HEK293T (cell line): ENCODE measurements around the gene ASS1.
"Not testable (repeated sequence)": the region's sequence is repeated elsewhere in the genome, so short reads cannot be mapped to it uniquely, and the experiment has no call there.

Experiments
- CTCF ChIA-PET: fragments of 350-600 bp; formaldehyde crosslinking; extraction: SDS; loops from one replicate; lab custom pipeline; 2021; ENCODE audit warnings: antibody characterized with exemption, inconsistent platforms; lab: Yijun Ruan, JAX
- POLR2A ChIA-PET: fragments of 350-600 bp; formaldehyde crosslinking; extraction: SDS; loops from one replicate; lab custom pipeline; 2020; ENCODE audit warnings: antibody characterized with exemption, inconsistent platforms; lab: Yijun Ruan, JAX
- DNase-seq: peaks from one replicate; pipeline ENCODE4 v3.0.0; 2012; ENCODE audit warnings: mixed read lengths; ENCODE audit errors: extremely low spot score
- ARNT ChIP-seq: fragments of 450-650 bp; IDR thresholded peaks from 2 replicates; pipeline ENCODE4 v1.6.1; 2017; ENCODE audit warnings: mild to moderate bottlenecking
- BHLHE40 ChIP-seq: fragments of 450-650 bp; IDR thresholded peaks from 2 replicates; pipeline ENCODE4 v1.6.1; 2016; ENCODE audit warnings: mild to moderate bottlenecking, moderate library complexity, borderline replicate concordance
- CTBP1 ChIP-seq: fragments of 450-650 bp; IDR thresholded peaks from 2 replicates; pipeline ENCODE4 v1.6.1; 2016; ENCODE audit warnings: borderline replicate concordance
- ELF4 ChIP-seq: fragments of 450-650 bp; IDR thresholded peaks from 2 replicates; pipeline ENCODE4 v1.6.1; 2017; ENCODE audit warnings: antibody characterized with exemption
- FOXA1 ChIP-seq: fragments of 450-650 bp; IDR thresholded peaks from 2 replicates; pipeline ENCODE4 v1.6.1; 2016; ENCODE audit warnings: mild to moderate bottlenecking
- FOXK2 ChIP-seq: fragments of 450-650 bp; IDR thresholded peaks from 2 replicates; pipeline ENCODE4 v1.6.1; 2016; ENCODE audit warnings: mild to moderate bottlenecking
- FOXM1 ChIP-seq: fragments of 450-650 bp; IDR thresholded peaks from 2 replicates; pipeline ENCODE4 v1.6.1; 2017; ENCODE audit warnings: mild to moderate bottlenecking, borderline replicate concordance
- HDGF ChIP-seq: fragments of 450-650 bp; IDR thresholded peaks from 2 replicates; pipeline ENCODE4 v1.6.1; 2017; ENCODE audit warnings: antibody characterized with exemption, borderline replicate concordance
- L3MBTL2 ChIP-seq: fragments of 450-650 bp; conservative IDR thresholded peaks from 2 replicates; pipeline ENCODE4 v1.6.1; 2016; ENCODE audit warnings: mild to moderate bottlenecking
- LEF1 ChIP-seq: fragments of 450-650 bp; IDR thresholded peaks from 2 replicates; pipeline ENCODE4 v1.6.1; 2017; ENCODE audit warnings: mild to moderate bottlenecking, borderline replicate concordance
- NFRKB ChIP-seq: fragments of 450-650 bp; IDR thresholded peaks from 2 replicates; pipeline ENCODE4 v1.6.1; 2016; ENCODE audit warnings: mild to moderate bottlenecking, moderate library complexity
- SP1 ChIP-seq: fragments of 450-650 bp; IDR thresholded peaks from 2 replicates; pipeline ENCODE4 v1.6.1; 2017
- SUZ12 ChIP-seq: fragments of 450-650 bp; IDR thresholded peaks from 2 replicates; pipeline ENCODE4 v1.6.1; 2016; ENCODE audit warnings: mild to moderate bottlenecking
- TARDBP ChIP-seq: fragments of 450-650 bp; IDR thresholded peaks from 2 replicates; pipeline ENCODE4 v1.6.1; 2016
- ZNF384 ChIP-seq: fragments of 450-650 bp; IDR thresholded peaks from 2 replicates; pipeline ENCODE4 v1.6.1; 2016
- TF ChIP-seq, protein P1 (sequence below): fragments of 450-650 bp; IDR thresholded peaks from 2 replicates; pipeline ENCODE4 v1.6.1; 2016

The ASS1 gene

DNA sequence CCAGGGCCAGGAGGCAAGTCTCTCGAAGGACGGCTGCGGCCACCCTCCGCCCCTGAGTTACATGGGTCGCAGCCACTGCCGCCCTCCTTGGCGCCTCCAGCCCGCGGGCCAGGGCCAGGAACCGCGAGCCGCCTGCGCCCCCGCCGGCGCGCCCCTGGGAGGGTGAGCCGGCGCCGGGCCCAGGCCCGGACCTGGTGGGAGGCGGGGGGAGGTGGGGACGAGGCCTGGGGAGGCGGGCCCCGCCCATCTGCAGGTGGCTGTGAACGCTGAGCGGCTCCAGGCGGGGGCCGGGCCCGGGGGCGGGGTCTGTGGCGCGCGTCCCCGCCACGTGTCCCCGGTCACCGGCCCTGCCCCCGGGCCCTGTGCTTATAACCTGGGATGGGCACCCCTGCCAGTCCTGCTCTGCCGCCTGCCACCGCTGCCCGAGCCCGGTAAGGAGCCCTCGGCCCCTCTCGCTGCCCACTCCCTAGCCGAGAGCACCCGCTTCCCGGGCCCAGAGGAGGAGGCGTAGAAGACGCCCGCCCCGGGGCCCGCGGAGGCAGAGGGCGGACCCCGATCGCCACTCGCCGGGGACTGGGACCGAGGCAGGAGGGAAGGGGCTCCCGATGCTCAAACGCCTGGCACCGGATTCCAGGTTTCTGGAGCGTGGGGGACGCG, at the start of gene ASS1:
Gene ASS1 (plus strand): TSS at position 397 of the 657 bp plus-strand sequence. CDS start 7,268 bp downstream, outside the sequence.
- DNase-seq: peak; percentile 70
- TF ChIP-seq, protein P1, sequence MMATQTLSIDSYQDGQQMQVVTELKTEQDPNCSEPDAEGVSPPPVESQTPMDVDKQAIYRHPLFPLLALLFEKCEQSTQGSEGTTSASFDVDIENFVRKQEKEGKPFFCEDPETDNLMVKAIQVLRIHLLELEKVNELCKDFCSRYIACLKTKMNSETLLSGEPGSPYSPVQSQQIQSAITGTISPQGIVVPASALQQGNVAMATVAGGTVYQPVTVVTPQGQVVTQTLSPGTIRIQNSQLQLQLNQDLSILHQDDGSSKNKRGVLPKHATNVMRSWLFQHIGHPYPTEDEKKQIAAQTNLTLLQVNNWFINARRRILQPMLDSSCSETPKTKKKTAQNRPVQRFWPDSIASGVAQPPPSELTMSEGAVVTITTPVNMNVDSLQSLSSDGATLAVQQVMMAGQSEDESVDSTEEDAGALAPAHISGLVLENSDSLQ: no peak
- TF ChIP-seq L3MBTL2: peak; percentile 62
- ChIA-PET POLR2A (no interaction called here), CTCF (interaction anchor here (1.2 kb wide), 1 partner anchor 13 kb away, joined by 3 read pairs; no protein-coding TSS in a partner anchor)

GRCh38 chr9:130395810-130396435, 48.8 kb upstream of the ASS1 start:
- CTCF ChIA-PET: no interaction called here
- no peak for DNase-seq
- POLR2A ChIA-PET: no interaction called here
- TF ChIP-seq, protein P1: no peak
- no peak for TF ChIP-seq L3MBTL2
- no peak for TF ChIP-seq FOXM1
- TF ChIP-seq ELF4: no peak
- no peak for TF ChIP-seq SP1
- no peak for TF ChIP-seq BHLHE40
- no peak for TF ChIP-seq ARNT
- no peak for TF ChIP-seq NFRKB

GRCh38 chr9:130396581-130396980, 48.2 kb upstream of the ASS1 start:
- POLR2A ChIA-PET: no interaction called here
- peak; percentile 35 for DNase-seq
- CTCF ChIA-PET: interaction anchor here (0.6 kb wide), 1 partner anchor 28 kb away, joined by 3 read pairs; no protein-coding TSS in a partner anchor
- TF ChIP-seq ZNF384 (no peak), TARDBP (no peak)
- TF ChIP-seq, protein P1: peak; percentile 78

GRCh38 chr9:130398487-130399240, 46.1 kb upstream of the ASS1 start:
- TF ChIP-seq SP1: no peak
- no peak for TF ChIP-seq FOXK2
- TF ChIP-seq ELF4: no peak
- no peak for TF ChIP-seq BHLHE40
- TF ChIP-seq TARDBP: no peak
- TF ChIP-seq NFRKB: no peak
- TF ChIP-seq SUZ12: no peak
- TF ChIP-seq ARNT: no peak
- TF ChIP-seq ZNF384: no peak
- no peak for TF ChIP-seq LEF1
- TF ChIP-seq CTBP1: no peak
- ChIA-PET CTCF (no interaction called here), POLR2A (no interaction called here)
- no peak for DNase-seq

DNA sequence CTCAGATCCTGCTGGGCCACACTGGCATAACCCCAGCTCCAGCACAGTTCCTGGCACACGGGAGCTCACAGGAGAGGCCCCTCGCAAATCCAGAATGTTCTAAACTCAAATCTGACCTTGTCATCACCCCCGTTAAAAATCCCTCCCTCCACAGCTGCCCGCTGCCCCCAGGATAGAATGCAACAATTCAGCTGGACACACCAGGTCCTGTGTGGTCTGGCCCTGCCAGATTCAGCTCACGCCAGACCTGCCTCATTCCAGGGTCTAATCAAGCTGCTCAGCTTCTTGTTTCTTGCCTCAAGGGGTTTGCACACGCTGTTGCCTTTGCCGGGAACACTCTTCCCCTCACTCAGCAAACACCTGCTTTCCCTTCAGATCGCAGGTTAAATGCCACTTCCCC, 45.0 kb upstream of the ASS1 start:
- ChIA-PET POLR2A (no interaction called here), CTCF (no interaction called here)
- DNase-seq: no peak
- TF ChIP-seq BHLHE40 (no peak), LEF1 (no peak), L3MBTL2 (no peak), SUZ12 (no peak), TARDBP (no peak), ELF4 (no peak)

DNA sequence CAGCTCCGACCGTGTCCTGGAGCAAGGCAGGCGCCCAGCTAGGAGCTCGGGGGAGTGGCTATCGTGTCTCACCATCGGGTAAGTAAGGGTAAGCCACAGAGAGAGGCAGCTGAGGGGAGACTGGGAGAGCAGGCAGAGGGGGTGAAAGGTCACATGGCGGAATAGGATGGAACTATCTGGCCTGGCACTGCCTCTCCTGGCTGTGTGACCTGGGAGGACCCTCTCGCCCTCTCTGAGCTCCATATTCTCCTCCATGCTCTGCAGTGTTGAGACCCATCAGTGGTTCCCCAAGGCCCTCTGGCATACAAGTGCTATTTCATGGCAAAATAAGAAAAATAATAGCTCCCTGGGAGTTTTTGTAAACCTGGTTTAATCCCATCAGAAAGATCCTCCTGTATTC, 43.9 kb upstream of the ASS1 start:
- TF ChIP-seq, protein P1: no peak
- TF ChIP-seq CTBP1 (no peak), FOXK2 (no peak), HDGF (no peak), SP1 (no peak), L3MBTL2 (no peak), ELF4 (no peak), NFRKB (no peak), FOXA1 (no peak)
- ChIA-PET CTCF (interaction anchor here (0.8 kb wide), 1 partner anchor 26 kb away, joined by 3 read pairs; no protein-coding TSS in a partner anchor), POLR2A (no interaction called here)
- DNase-seq: no peak

- POLR2A ChIA-PET, DNase-seq: not testable (repeated sequence)
- CTCF ChIA-PET: interaction anchor here (0.8 kb wide), 1 partner anchor 25 kb away, joined by 3 read pairs; no protein-coding TSS in a partner anchor
These were observed 43.0 kb upstream of the ASS1 start for GRCh38 chr9:130401742-130402141.
